ENCODE data around the gene KRT72. TPM values are rescaled to one million over a fixed set of nuclear protein-coding genes. Genes with fewer than 3 reads are reported as not detected.
"Not testable (repeated sequence)": the region's sequence is repeated elsewhere in the genome, so short reads cannot be mapped to it uniquely, and the experiment has no call there.

Gene KRT72
- total RNA-seq, 1 donor from 2014 or later, result not detected

GRCh38 chr12:52607314-52607713 lies 6.1 kb upstream of the KRT72 start:
- DNase-seq (ENCODE audit: low spot score), result no peak

- peak; percentile 6 for DNase-seq (ENCODE audit: low spot score)
Measured at GRCh38 chr12:52606581-52607218, 5.4 kb upstream of the KRT72 start.

- DNase-seq (ENCODE audit: low spot score), result no peak
Measured at GRCh38 chr12:52606096-52606495, 4.8 kb upstream of the KRT72 start.

GRCh38 chr12:52605542-52605941 lies 4.3 kb upstream of the KRT72 start:
- no peak for DNase-seq (ENCODE audit: low spot score)

GRCh38 chr12:52604859-52605258 lies 3.6 kb upstream of the KRT72 start:
- DNase-seq (ENCODE audit: low spot score), result peak; percentile 10

- no peak for DNase-seq (ENCODE audit: low spot score)
Measured at GRCh38 chr12:52603314-52603713, 2.1 kb upstream of the KRT72 start.

GRCh38 chr12:52602552-52602951 lies 1.3 kb upstream of the KRT72 start:
- DNase-seq (ENCODE audit: low spot score), result peak; percentile 19

GRCh38 chr12:52601671-52602070 lies 408 bp upstream of the KRT72 start:
- DNase-seq (ENCODE audit: low spot score), result peak; percentile 24

- no peak for DNase-seq (ENCODE audit: low spot score)
Measured at GRCh38 chr12:52600475-52600874, 788 bp downstream of the KRT72 start.

GRCh38 chr12:52600071-52600470 lies 1.2 kb downstream of the KRT72 start:
- peak; percentile 26 for DNase-seq (ENCODE audit: low spot score)

GRCh38 chr12:52598966-52599365 lies 2.3 kb downstream of the KRT72 start:
- DNase-seq (ENCODE audit: low spot score), result no peak

GRCh38 chr12:52594237-52594636 lies 7.0 kb downstream of the KRT72 start:
- not testable (repeated sequence) for DNase-seq (ENCODE audit: low spot score)

- no peak for DNase-seq (ENCODE audit: low spot score)
Measured at GRCh38 chr12:52591521-52591920, 9.7 kb downstream of the KRT72 start.

- DNase-seq (ENCODE audit: low spot score), result no peak
Measured at GRCh38 chr12:52590021-52590420, 11.2 kb downstream of the KRT72 start.

- DNase-seq (ENCODE audit: low spot score), result no peak
Measured at GRCh38 chr12:52587563-52587962, 13.7 kb downstream of the KRT72 start.

GRCh38 chr12:52585946-52586345 lies 15.3 kb downstream of the KRT72 start:
- no peak for DNase-seq (ENCODE audit: low spot score)

- DNase-seq (ENCODE audit: low spot score), result no peak
Measured at GRCh38 chr12:52585066-52585465, 16.2 kb downstream of the KRT72 start.

- DNase-seq (ENCODE audit: low spot score), result no peak
Measured at GRCh38 chr12:52584156-52584682, 17.0 kb downstream of the KRT72 start.

GRCh38 chr12:52582971-52583456 lies 18.2 kb downstream of the KRT72 start:
- DNase-seq (ENCODE audit: low spot score), result peak; percentile 79

GRCh38 chr12:52582486-52582885 lies 18.8 kb downstream of the KRT72 start:
- no peak for DNase-seq (ENCODE audit: low spot score)

GRCh38 chr12:52581481-52581880 lies 19.8 kb downstream of the KRT72 start:
- no peak for DNase-seq (ENCODE audit: low spot score)

- DNase-seq (ENCODE audit: low spot score), result no peak
Measured at GRCh38 chr12:52581066-52581465, 20.2 kb downstream of the KRT72 start.

GRCh38 chr12:52580496-52580895 lies 20.8 kb downstream of the KRT72 start:
- DNase-seq (ENCODE audit: low spot score), result no peak
